PC-9 (cell line): ENCODE data around the gene SDK2.

Source experiments
- EZH2 ChIP-seq: fragments of 200-600 bp; sonication (generic); IDR thresholded peaks from 2 replicates; pipeline ENCODE4 v1.8.0; 2017; ENCODE audit warnings: antibody characterized with exemption, low read depth
- TF ChIP-seq, protein P1 (sequence below): fragments of 200-600 bp; sonication (generic); conservative IDR thresholded peaks from 2 replicates; pipeline ENCODE4 v1.6.1; 2017; ENCODE audit warnings: mixed run types, antibody characterized with exemption, mild to moderate bottlenecking, moderate library complexity

DNA sequence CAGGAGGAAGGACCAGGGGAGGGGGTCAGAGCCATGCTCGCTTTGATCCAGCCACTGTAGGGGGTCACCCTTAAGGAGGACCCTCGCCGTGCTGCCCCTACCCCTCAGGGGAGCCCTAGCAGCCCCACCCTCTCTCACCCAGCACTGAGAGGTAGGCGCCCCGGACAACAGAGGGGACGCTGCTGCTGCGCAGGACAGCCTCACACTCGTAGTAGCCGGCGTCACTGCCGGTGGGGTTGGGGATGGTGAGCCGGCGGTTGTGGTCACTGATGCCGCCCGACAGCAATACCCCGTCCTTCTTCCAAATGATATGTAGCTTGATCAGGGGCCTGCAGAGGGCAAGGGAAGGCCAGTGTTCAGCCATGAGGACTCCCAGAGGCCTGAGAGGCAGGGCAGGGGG is 206.4 kb downstream of the SDK2 start:
- TF ChIP-seq, protein P1, sequence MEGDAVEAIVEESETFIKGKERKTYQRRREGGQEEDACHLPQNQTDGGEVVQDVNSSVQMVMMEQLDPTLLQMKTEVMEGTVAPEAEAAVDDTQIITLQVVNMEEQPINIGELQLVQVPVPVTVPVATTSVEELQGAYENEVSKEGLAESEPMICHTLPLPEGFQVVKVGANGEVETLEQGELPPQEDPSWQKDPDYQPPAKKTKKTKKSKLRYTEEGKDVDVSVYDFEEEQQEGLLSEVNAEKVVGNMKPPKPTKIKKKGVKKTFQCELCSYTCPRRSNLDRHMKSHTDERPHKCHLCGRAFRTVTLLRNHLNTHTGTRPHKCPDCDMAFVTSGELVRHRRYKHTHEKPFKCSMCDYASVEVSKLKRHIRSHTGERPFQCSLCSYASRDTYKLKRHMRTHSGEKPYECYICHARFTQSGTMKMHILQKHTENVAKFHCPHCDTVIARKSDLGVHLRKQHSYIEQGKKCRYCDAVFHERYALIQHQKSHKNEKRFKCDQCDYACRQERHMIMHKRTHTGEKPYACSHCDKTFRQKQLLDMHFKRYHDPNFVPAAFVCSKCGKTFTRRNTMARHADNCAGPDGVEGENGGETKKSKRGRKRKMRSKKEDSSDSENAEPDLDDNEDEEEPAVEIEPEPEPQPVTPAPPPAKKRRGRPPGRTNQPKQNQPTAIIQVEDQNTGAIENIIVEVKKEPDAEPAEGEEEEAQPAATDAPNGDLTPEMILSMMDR = no peak
- no peak for TF ChIP-seq EZH2
